Measurements from ENCODE around the gene CETP.
"Not testable (repeated sequence)": the region's sequence is repeated elsewhere in the genome, so short reads cannot be mapped to it uniquely, and the experiment has no call there.

The CETP gene

GRCh38 chr16:56934599-56935145 is 27.1 kb upstream of the CETP start:
- not testable (repeated sequence) for FAIRE-seq

GRCh38 chr16:56935201-56935600 is 26.5 kb upstream of the CETP start:
- FAIRE-seq: no peak

- FAIRE-seq: no peak
Measured at GRCh38 chr16:56936491-56936890, 25.3 kb upstream of the CETP start.

- FAIRE-seq: no peak
Measured at GRCh38 chr16:56936950-56937349, 24.8 kb upstream of the CETP start.

GRCh38 chr16:56938664-56939513 is 22.9 kb upstream of the CETP start:
- no peak for FAIRE-seq

- no peak for FAIRE-seq
Measured at GRCh38 chr16:56939801-56940200, 21.9 kb upstream of the CETP start.

GRCh38 chr16:56941092-56941491 is 20.7 kb upstream of the CETP start:
- FAIRE-seq: no peak

GRCh38 chr16:56941856-56942331 is 19.9 kb upstream of the CETP start:
- FAIRE-seq: no peak

GRCh38 chr16:56943761-56944375 is 17.9 kb upstream of the CETP start:
- no peak for FAIRE-seq

- no peak for FAIRE-seq
Measured at GRCh38 chr16:56944954-56945839, 16.6 kb upstream of the CETP start.

GRCh38 chr16:56945847-56946527 is 15.8 kb upstream of the CETP start:
- no peak for FAIRE-seq

- FAIRE-seq: no peak
Measured at GRCh38 chr16:56946767-56947603, 14.8 kb upstream of the CETP start.

GRCh38 chr16:56947604-56947995 is 14.2 kb upstream of the CETP start:
- FAIRE-seq: no peak

GRCh38 chr16:56948234-56948633 is 13.5 kb upstream of the CETP start:
- FAIRE-seq: no peak

GRCh38 chr16:56950051-56950450 is 11.7 kb upstream of the CETP start:
- no peak for FAIRE-seq

GRCh38 chr16:56950455-56950854 is 11.3 kb upstream of the CETP start:
- no peak for FAIRE-seq

- no peak for FAIRE-seq
Measured at GRCh38 chr16:56950881-56951771, 10.6 kb upstream of the CETP start.

GRCh38 chr16:56953006-56953405 is 8.7 kb upstream of the CETP start:
- no peak for FAIRE-seq

GRCh38 chr16:56956076-56956475 is 5.7 kb upstream of the CETP start:
- FAIRE-seq: no peak

- no peak for FAIRE-seq
Measured at GRCh38 chr16:56956756-56957155, 5.0 kb upstream of the CETP start.
